GM23338 (cell line): ENCODE measurements around the gene CHMP4A. TPM values are rescaled to one million over a fixed set of nuclear protein-coding genes. Genes with fewer than 3 reads are reported as not detected.
"Not testable (repeated sequence)": the region's sequence is repeated elsewhere in the genome, so short reads cannot be mapped to it uniquely, and the experiment has no call there.

Experiments used
- ATAC-seq: fragments of 200-7000 bp; cut with Tn5 transposase; 3 replicates; pipeline ENCODE4 v1.9.1; 2020
- DNase-seq: peaks from one replicate; pipeline ENCODE4 v3.0.0-alpha.2; 2015; ENCODE audit warnings: low spot score
- H2AFZ ChIP-seq: fragments of 200-600 bp; sonication (generic); 2 replicates; pipeline ENCODE4 v1.8.0; 2016; ENCODE audit warnings: antibody characterized with exemption, mild to moderate bottlenecking, moderate library complexity
- H3F3A ChIP-seq: fragments of 200-600 bp; sonication (generic); replicated peaks from 2 replicates; pipeline ENCODE4 v1.8.0; 2017; ENCODE audit warnings: antibody characterized with exemption, mixed run types, low read depth
- H3K27ac ChIP-seq: fragments of 200-600 bp; sonication (generic); 2 replicates; pipeline ENCODE4 v1.6.1; 2016; ENCODE audit warnings: low read depth
- H3K27me3 ChIP-seq: fragments of 200-600 bp; sonication (generic); 2 replicates; pipeline ENCODE4 v1.8.0; 2016; ENCODE audit warnings: mild to moderate bottlenecking, mixed run types, moderate library complexity; ENCODE audit not compliant: insufficient read depth
- H3K36me3 ChIP-seq: fragments of 200-600 bp; sonication (generic); 2 replicates; pipeline ENCODE4 v1.8.0; 2016; ENCODE audit warnings: mild to moderate bottlenecking; ENCODE audit not compliant: insufficient read depth
- H3K4me1 ChIP-seq: fragments of 200-600 bp; sonication (generic); 2 replicates; pipeline ENCODE4 v1.8.0; 2016; ENCODE audit warnings: mild to moderate bottlenecking, moderate library complexity; ENCODE audit not compliant: insufficient read depth
- H3K4me2 ChIP-seq: fragments of 200-600 bp; sonication (generic); 2 replicates; pipeline ENCODE4 v1.7.1; 2017; ENCODE audit warnings: mixed run types
- H3K4me3 ChIP-seq: fragments of 200-600 bp; sonication (generic); 2 replicates; pipeline ENCODE4 v1.6.1; 2016; ENCODE audit warnings: mixed run types
- H3K79me2 ChIP-seq: fragments of 200-600 bp; sonication (generic); replicated peaks from 2 replicates; pipeline ENCODE4 v1.8.0; 2017; ENCODE audit warnings: mild to moderate bottlenecking; ENCODE audit not compliant: insufficient read depth
- H3K9me2 ChIP-seq: fragments of 200-600 bp; sonication (generic); 2 replicates; pipeline ENCODE4 v1.8.0; 2017; ENCODE audit not compliant: insufficient read depth
- H4K20me1 ChIP-seq: fragments of 200-600 bp; sonication (generic); replicated peaks from 2 replicates; pipeline ENCODE4 v1.8.0; 2017; ENCODE audit warnings: mild to moderate bottlenecking; ENCODE audit not compliant: insufficient read depth
- H3K27ac Mint-ChIP-seq: 2 replicates; pipeline ENCODE4 v1.8.0; 2020; ENCODE audit warnings: inconsistent platforms, mild to moderate bottlenecking, moderate library complexity, mixed read lengths
- H3K27me3 Mint-ChIP-seq: 3 replicates; pipeline ENCODE4 v1.8.0; 2022; ENCODE audit warnings: low read depth, mild to moderate bottlenecking, moderate library complexity, mixed read lengths, inconsistent platforms; ENCODE audit not compliant: insufficient read depth, poor library complexity
- H3K36me3 Mint-ChIP-seq: 3 replicates; pipeline ENCODE4 v1.8.0; 2021; ENCODE audit warnings: low read depth, mild to moderate bottlenecking, inconsistent platforms, moderate library complexity, mixed read lengths
- H3K4me1 Mint-ChIP-seq: 3 replicates; pipeline ENCODE4 v1.8.0; 2020; ENCODE audit warnings: mild to moderate bottlenecking, inconsistent platforms, mixed read lengths
- H3K4me3 Mint-ChIP-seq: 3 replicates; pipeline ENCODE4 v1.8.0; 2021; ENCODE audit warnings: moderate library complexity, mild to moderate bottlenecking, inconsistent platforms, mixed read lengths
- H3K9me3 Mint-ChIP-seq: 3 replicates; pipeline ENCODE4 v1.8.0; 2020; ENCODE audit warnings: moderate library complexity, mild to moderate bottlenecking, inconsistent platforms, mixed read lengths
- CREB1 ChIP-seq: fragments of 250-450 bp; sonication (Bioruptor Pico); IDR thresholded peaks from 2 replicates; pipeline ENCODE4 v1.5.0; 2020; ENCODE audit warnings: low read depth, mild to moderate bottlenecking, moderate library complexity
- EZH2phosphoT487 ChIP-seq: fragments of 200-600 bp; sonication (generic); IDR thresholded peaks from one replicate; pipeline ENCODE4 v1.8.1; 2018; ENCODE audit warnings: antibody characterized with exemption; ENCODE audit not compliant: unreplicated experiment
- JUNB ChIP-seq: IDR thresholded peaks from one replicate; pipeline ENCODE4 v1.6.1; 2016; ENCODE audit warnings: antibody characterized with exemption; ENCODE audit not compliant: unreplicated experiment
- NANOG ChIP-seq: IDR thresholded peaks from 2 replicates; pipeline ENCODE4 v1.6.1; 2016; ENCODE audit warnings: antibody characterized with exemption, borderline replicate concordance
- POLR2AphosphoS5 ChIP-seq: IDR thresholded peaks from 2 replicates; pipeline ENCODE4 v1.6.1; 2016; ENCODE audit warnings: antibody characterized with exemption, low read depth
- REST ChIP-seq: IDR thresholded peaks from one replicate; pipeline ENCODE4 v1.6.1; 2018; ENCODE audit warnings: antibody characterized with exemption; ENCODE audit not compliant: unreplicated experiment
- STAT1 ChIP-seq: IDR thresholded peaks from one replicate; pipeline ENCODE4 v1.6.1; 2016; ENCODE audit warnings: antibody characterized with exemption; ENCODE audit not compliant: unreplicated experiment
- ZNF331 ChIP-seq: fragments of 250-450 bp; sonication (Bioruptor Pico); IDR thresholded peaks from 2 replicates; pipeline ENCODE4 v1.5.0; 2020; ENCODE audit warnings: low read depth, mild to moderate bottlenecking, moderate library complexity
- polyA plus RNA-seq: library from polyadenylated mRNA; unstranded; fragments of >200 nt; fragmentation: Nextera tagmentation; extraction: Ambion mirVana; gene quantifications from 2 replicates; pipeline ENCODE4 v1.2.1, GENCODE V29; 2016
- total RNA-seq: library from RNA; depleted of rRNA; stranded (reverse); fragments of >200 nt; shearing (Covaris generic); gene quantifications from 2 replicates; pipeline ENCODE4 v1.2.3, GENCODE V29; 2014
- TF ChIP-seq, protein P1 (sequence below): IDR thresholded peaks from 2 replicates; pipeline ENCODE4 v1.6.1; 2016; ENCODE audit warnings: antibody characterized with exemption

CHMP4A gene
- total and polyA plus RNA-seq, 2 experiments from 2014 or later: 19.3 to 36.9 TPM

DNA sequence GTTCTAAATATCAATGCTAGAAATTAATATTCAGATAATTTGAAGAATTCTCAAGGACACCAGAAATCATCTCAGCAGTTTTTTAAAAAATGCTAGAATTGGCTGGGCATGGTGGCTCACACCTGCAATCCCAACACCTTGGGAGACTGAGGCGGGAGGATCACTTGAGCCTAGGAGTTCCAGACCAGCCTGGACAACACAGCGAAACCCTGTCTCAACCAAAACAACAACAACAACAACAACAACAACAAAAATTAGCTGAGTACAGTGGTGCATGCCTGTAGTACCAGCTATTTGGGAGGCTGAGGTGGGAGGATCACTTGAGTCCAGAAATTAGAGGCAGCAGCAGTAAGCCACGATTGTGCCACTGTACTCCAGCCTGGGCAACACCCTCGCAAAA is 5.8 kb upstream of the CHMP4A start:
- Mint-ChIP-seq H3K9me3 (no peaks in the 10 kb centered on the region; the same call in 2 of the 3 replicates), H3K4me1 (peaks cover 11% of the 10 kb centered on the region), H3K4me3 (no peak overlapping the region), H3K27me3 (peaks cover 4% of the 10 kb centered on the region), H3K36me3 (peaks cover 11% of the 10 kb centered on the region; the same call in 2 of the 3 replicates), H3K27ac (no peak overlapping the region)
- H3K79me2 ChIP-seq: peaks cover 50% of the 10 kb centered on the region
- H3K4me3 ChIP-seq: no peak overlapping the region
- no peaks in the 10 kb centered on the region for H3K9me2 ChIP-seq
- ATAC-seq: no peak
- DNase-seq: no peak
- H2AFZ ChIP-seq: no peak overlapping the region
- no peaks in the 10 kb centered on the region for H3K27me3 ChIP-seq
- peaks cover 5% of the 10 kb centered on the region for H3K4me1 ChIP-seq
- no peak overlapping the region for H3K4me2 ChIP-seq
- TF ChIP-seq POLR2AphosphoS5 (no peak), ZNF331 (CRISPR knock-in tag) (no peak)
- H3K27ac ChIP-seq: no peak overlapping the region
- H3K36me3 ChIP-seq: no peaks in the 10 kb centered on the region
- H4K20me1 ChIP-seq: peaks cover 22% of the 10 kb centered on the region
- peaks cover 23% of the 10 kb centered on the region for H3F3A ChIP-seq

DNA sequence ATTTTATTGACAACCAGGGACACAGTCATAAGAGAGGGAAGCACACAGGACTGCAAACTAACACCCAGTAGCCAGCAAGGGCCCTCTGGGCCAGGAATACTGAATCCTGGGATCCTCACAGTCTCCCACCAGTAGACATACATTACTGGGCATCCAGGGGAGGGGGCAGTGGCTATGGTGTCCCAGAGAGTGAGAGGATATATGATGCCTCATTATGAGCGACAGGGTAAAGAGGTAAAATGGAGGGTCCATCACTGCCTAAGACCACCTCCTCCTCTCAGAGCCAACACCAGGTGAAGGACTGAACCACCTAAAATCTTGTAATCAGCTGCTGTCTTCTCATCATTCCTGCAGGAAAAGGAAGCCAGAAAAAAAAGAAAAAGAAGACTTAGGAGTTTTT is 3.6 kb upstream of the CHMP4A start:
- not testable (repeated sequence) for DNase-seq, H3K36me3 ChIP-seq, ATAC-seq, H3K9me2 ChIP-seq, H3K4me2 ChIP-seq, H3K9me3 Mint-ChIP-seq, H3K27me3 ChIP-seq, H3K4me3 ChIP-seq, H3K4me3 Mint-ChIP-seq, H2AFZ ChIP-seq
- H3K27ac ChIP-seq: peak overlapping the region; percentile 81
- peaks cover 28% of the 10 kb centered on the region for H3K79me2 ChIP-seq
- H4K20me1 ChIP-seq: peaks cover 21% of the 10 kb centered on the region
- H3K27me3 Mint-ChIP-seq: peaks cover 16% of the 10 kb centered on the region
- H3K36me3 Mint-ChIP-seq: peaks cover 25% of the 10 kb centered on the region; the same call in 2 of the 3 replicates
- peaks cover 29% of the 10 kb centered on the region for H3F3A ChIP-seq
- H3K4me1 ChIP-seq: peaks cover 16% of the 10 kb centered on the region
- peak overlapping the region; percentile 39; the same call in 1 of the 2 replicates for H3K27ac Mint-ChIP-seq
- peaks cover 19% of the 10 kb centered on the region for H3K4me1 Mint-ChIP-seq

- Histone ChIP-seq H4K20me1 (peaks cover 15% of the 10 kb centered on the region), H3K9me2 (no peaks in the 10 kb centered on the region), H3K27me3 (no peaks in the 10 kb centered on the region), H2AFZ (no peak overlapping the region), H3K79me2 (peaks cover 22% of the 10 kb centered on the region), H3K27ac (peak overlapping the region; percentile 81), H3K4me3 (peak overlapping the region; percentile 93; the same call in 1 of the 2 replicates), H3K36me3 (no peaks in the 10 kb centered on the region), H3K4me2 (peak overlapping the region; percentile 98; the same call in 1 of the 2 replicates), H3K4me1 (peaks cover 16% of the 10 kb centered on the region), H3F3A (peaks cover 29% of the 10 kb centered on the region)
- Mint-ChIP-seq H3K36me3 (peaks cover 30% of the 10 kb centered on the region), H3K9me3 (peaks cover 3% of the 10 kb centered on the region; the same call in 2 of the 3 replicates), H3K4me3 (peak overlapping the region; percentile 93), H3K27me3 (peaks cover 19% of the 10 kb centered on the region), H3K4me1 (peaks cover 19% of the 10 kb centered on the region), H3K27ac (peak overlapping the region; percentile 92)
- ATAC-seq (no peak), DNase-seq (no peak)
- TF ChIP-seq REST (no peak), JUNB (no peak), CREB1 (no peak), EZH2phosphoT487 (no peak), NANOG (no peak), POLR2AphosphoS5 (no peak), STAT1 (no peak)
- TF ChIP-seq, protein P1, sequence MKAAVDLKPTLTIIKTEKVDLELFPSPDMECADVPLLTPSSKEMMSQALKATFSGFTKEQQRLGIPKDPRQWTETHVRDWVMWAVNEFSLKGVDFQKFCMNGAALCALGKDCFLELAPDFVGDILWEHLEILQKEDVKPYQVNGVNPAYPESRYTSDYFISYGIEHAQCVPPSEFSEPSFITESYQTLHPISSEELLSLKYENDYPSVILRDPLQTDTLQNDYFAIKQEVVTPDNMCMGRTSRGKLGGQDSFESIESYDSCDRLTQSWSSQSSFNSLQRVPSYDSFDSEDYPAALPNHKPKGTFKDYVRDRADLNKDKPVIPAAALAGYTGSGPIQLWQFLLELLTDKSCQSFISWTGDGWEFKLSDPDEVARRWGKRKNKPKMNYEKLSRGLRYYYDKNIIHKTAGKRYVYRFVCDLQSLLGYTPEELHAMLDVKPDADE: no peak
Measured at GRCh38 chr14:24216345-24216699, 3.0 kb upstream of the CHMP4A start.
